Measurements from ENCODE around the gene PPEF2.

PPEF2 gene

GRCh38 chr4:75843596-75843995 lies 58.7 kb downstream of the PPEF2 start:
- DNase-seq (ENCODE audit: low read depth): no peak
- no peak overlapping the region for H3K4me3 ChIP-seq (ENCODE audit: low read depth, low read length)

DNA sequence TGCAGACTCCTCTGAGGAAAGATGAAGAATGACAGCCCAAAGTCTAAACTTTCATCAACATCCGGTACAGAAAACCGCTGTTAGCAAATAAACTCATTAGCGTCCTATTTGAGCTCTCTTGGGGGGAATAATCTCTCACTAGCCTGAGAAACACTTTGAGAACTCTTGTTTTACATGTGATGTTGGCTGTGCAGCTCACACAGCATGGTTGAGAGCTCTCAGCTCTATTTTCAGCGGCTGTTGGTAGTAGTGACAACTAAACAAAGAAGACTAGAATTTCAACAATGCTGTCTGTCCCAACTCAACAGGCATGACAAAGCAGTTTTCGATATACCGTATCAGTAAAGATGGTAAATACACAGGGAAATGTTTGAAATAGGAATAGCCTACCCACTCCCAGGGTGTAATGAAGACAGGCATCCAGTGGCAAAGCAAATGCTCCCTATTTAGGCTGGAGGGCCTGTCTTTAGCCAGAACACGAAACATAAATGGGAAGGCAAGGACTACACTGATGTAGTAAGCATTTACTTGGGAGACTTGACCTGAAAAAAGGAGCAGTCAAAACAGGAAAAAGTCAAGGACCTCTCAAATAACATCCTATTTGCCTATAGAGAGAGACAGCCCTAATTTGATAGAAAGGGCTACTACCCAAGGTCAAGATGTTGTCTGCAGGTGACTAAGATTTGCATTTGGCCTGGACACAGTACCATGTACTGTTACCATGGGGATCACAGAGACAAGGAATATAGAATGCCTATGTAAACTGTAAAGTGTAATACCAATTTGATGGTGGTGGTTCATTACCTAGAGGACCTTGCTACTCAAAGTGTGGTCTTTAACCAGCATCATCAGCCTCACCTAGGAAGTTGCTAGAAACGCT lies 60.4 kb downstream of the PPEF2 start:
- H3K4me3 ChIP-seq (ENCODE audit: low read depth, low read length): no peak overlapping the region
- DNase-seq (ENCODE audit: low read depth): no peak

DNA sequence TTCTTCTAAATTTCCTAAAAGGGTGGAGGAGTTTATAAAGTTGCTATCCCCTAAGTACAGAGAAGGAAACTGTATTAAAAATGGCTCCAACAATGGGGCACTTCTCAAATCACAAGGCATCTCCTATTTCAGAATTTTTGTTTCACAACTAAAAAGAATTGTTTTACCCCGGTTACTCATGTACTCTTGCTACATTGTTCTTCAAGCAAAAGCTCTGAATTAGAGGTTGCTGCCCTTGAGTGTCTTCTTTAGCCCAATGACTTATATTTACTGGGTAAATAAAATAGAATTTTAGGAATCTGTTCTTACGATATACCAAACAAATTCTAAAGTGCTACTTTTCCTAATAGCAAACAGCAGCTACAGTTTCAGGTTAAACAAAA lies 67.5 kb downstream of the PPEF2 start:
- DNase-seq (ENCODE audit: low read depth): no peak
- H3K4me3 ChIP-seq (ENCODE audit: low read depth, low read length): no peak overlapping the region

DNA sequence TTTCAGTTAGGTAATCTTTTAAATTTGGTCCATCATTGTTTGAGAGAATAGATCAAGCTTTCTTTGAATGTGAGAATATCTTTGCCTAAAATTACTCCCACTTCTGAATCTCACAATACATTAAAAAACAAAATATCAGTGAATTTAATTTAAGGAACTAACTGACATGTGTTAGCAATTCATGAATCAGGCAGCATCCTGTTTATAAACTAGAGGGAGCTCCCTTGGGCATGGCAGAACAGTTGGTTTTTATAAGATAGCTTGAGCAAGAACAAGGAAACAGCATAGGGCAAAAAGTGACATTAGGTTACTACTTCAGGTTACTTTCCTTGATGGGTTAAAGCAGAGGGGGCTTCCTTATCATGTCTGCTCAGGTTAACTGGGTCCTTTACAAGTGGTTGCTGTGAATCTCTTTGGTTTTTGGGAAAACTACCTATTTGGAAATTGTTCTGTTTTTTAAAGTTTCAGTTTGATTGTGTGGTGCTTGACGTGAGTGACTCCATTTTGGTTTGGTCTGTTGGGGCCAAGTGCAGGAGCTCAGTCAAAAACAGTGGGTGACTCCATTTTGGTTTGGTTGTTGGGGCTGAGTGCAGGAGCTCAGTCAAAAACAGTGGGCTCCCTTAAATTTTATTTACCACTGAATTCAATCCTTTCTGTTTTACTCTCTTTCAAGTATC lies 68.0 kb downstream of the PPEF2 start:
- no peak overlapping the region for H3K4me3 ChIP-seq (ENCODE audit: low read depth, low read length)
- no peak for DNase-seq (ENCODE audit: low read depth)

DNA sequence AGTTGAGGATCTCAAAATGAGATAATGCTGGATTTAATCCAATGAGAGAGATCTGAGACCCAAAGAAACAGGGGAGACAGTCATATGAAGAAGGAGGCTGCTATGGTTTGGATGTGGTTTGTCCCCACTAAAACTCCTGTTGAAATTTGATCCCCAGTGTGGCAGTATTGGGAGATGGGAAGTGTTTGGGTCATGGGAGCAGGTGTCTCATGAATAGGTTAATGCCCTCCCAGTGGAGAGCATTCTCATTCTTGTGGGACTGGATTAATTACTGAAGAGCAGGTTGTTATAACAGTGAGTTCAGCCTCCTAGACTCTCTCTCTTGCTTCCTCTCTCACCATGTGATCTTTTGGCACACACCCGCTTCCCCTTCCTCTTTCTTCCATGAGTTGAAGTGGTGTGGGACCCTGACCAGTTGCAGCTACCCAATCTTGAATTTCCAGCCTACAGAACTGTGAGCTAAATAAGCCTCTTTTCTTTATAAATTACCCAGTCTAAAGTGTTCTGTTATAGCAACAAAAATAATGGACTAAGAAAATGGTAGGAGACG lies 70.3 kb downstream of the PPEF2 start:
- DNase-seq (ENCODE audit: low read depth): no peak
- H3K4me3 ChIP-seq (ENCODE audit: low read depth, low read length): no peak overlapping the region

GRCh38 chr4:75830906-75831305 lies 71.3 kb downstream of the PPEF2 start:
- no peak overlapping the region for H3K4me3 ChIP-seq (ENCODE audit: low read depth, low read length)
- no peak for DNase-seq (ENCODE audit: low read depth)

GRCh38 chr4:75823812-75824211 lies 78.4 kb downstream of the PPEF2 start:
- no peak overlapping the region for H3K4me3 ChIP-seq (ENCODE audit: low read depth, low read length)
- DNase-seq (ENCODE audit: low read depth): no peak

DNA sequence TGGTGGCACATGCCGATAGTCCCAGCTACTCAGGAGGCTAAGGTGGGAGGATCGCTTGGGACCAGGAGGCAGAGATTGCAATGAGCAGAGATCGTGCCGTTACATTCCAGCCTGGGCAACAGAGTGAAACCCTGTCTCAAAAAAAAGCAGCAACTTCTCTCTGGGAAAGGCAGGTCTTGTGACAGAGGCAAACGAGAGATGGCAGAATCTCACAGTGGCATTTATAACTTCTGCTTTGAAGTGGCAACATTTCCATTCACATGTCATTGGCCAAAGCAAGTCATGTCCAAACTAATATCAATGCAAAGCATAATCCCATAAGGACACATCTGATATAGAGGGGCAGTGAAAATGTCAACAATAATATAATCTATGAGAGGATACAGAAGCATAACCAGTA lies 79.8 kb downstream of the PPEF2 start:
- DNase-seq (ENCODE audit: low read depth): no peak
- no peak overlapping the region for H3K4me3 ChIP-seq (ENCODE audit: low read depth, low read length)

DNA sequence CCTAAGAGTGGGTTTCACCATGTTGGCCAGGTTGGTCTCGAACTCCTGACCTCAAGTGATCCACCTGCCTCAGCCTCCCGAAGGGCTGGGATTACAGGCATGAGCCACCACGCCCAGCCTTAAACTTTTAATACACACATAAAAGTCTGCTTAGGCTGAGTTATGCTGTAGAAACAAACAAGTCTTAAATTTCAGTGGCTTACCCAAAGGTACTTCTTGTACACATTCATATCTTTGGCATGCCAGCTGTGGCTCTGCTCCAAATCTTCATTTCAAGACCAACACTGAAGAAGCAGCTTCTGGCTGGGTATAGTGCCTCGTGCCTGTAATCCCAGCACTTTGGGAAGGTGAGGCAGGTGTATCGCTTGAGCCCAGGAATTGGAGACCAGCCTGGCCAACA lies 80.3 kb downstream of the PPEF2 start:
- DNase-seq (ENCODE audit: low read depth): no peak
- H3K4me3 ChIP-seq (ENCODE audit: low read depth, low read length): no peak overlapping the region

DNA sequence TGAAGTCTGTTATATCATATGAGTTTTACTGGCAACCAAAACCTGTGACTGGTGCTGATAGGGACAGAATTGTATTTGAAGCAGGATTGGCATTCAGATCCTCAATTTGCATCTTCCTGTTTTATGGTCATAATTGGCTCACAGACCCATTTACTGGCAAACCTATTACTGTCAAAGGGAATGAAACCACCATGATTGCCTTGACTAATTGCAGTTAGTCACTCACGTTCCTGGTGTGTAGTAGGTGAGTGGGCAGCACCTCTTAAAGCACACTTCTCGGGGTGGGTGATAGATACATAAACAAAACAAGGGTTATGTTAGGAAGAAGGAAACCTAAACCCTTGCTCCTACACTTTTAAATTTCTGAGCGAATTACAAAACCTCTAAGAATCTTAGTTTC lies 81.0 kb downstream of the PPEF2 start:
- H3K4me3 ChIP-seq (ENCODE audit: low read depth, low read length): no peak overlapping the region
- DNase-seq (ENCODE audit: low read depth): no peak

DNA sequence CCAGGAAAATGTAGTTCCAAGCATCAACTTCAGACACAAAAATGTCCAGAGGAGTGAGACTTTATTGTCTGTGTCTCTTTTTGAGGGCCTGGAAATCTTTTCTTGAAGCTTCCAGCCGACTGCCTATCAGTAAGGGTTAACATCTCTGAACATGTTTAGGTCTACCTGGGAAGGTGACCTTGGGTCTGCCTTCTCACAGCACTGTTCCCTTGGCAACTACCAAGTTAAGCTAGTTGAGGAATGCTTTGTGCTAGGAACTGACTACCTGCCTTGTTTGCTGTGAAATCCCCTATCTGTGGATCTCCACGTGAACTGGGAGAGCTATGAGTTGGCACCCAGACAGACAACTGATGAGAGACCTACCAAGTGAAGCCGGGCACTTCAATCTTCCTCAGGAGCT lies 81.6 kb downstream of the PPEF2 start:
- H3K4me3 ChIP-seq (ENCODE audit: low read depth, low read length): no peak overlapping the region
- no peak for DNase-seq (ENCODE audit: low read depth)

DNA sequence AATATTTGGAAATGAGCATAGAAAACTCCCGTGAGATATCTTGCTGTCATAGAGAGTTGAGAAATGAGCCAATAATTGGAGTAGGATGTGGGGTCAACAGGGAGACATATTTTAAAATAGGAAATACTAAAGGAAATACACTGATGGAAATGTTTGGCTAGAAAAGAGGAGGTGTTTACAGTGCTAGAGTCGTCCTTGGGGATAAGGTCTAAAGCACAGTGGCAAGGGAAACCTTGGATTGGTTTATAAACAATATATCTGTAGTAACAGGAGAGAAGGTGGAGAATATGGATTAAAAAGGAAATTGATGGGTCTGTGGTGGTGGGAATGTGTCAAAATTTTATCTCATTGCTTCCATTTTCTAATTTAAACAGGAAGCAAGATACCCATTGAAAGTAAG lies 82.1 kb downstream of the PPEF2 start:
- no peak for DNase-seq (ENCODE audit: low read depth)

DNA sequence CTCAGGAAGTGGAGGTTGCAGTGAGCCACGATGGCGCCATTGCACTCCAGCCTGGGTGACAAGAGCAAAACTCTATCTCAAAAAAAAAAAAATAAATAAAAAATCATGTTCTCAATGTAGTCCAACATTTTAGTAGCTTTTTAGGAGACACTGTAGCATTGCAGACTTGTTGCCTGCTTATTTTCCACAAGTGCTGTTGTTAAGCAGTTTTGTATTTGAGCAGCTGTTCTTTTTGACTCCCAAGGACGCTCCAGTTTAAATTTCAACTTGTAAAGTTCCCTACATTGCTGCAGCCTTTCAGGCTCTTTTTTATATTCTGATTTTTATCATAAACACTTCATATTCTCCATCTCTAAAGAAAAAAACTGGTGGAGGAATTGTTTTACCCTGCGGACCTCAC lies 83.1 kb downstream of the PPEF2 start:
- no peak for DNase-seq (ENCODE audit: low read depth)

More for the DNA sequence above, 82.1 kb downstream of the PPEF2 start:
- H3K4me3 ChIP-seq (ENCODE audit: low read depth, low read length): no peak overlapping the region

DNA sequence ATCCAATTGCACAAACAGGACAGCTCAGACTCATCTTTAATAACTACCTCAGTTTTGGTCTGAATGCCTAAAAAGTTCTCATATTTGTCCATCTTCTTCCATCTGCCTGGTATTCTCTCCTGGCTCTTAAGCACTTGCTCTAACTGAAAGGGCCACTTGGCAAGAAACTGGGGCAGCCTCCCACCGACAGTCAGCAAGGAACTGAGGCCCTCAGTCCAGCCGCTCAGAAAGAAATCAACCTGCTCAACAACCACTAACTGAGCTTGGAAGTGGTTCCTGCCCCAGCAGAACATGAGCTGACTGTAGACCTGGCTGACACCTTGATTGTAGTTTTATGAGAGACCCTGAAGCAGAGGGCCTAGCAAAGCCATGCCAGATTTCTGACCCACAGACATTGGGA lies 84.4 kb downstream of the PPEF2 start:
- no peak for DNase-seq (ENCODE audit: low read depth)
- H3K4me3 ChIP-seq (ENCODE audit: low read depth, low read length): no peak overlapping the region

More for the DNA sequence above, 83.1 kb downstream of the PPEF2 start:
- no peak overlapping the region for H3K4me3 ChIP-seq (ENCODE audit: low read depth, low read length)

Measured in skeletal muscle cell (primary cell).